Panc1 (cell line): ENCODE measurements around the gene COQ8B. TPM values are rescaled to one million over a fixed set of nuclear protein-coding genes. Genes with fewer than 3 reads are reported as not detected.
"Not testable (repeated sequence)": the region's sequence is repeated elsewhere in the genome, so short reads cannot be mapped to it uniquely, and the experiment has no call there.

Experiments used
- ATAC-seq: fragments of 200-7000 bp; cut with Tn5 transposase; 2 replicates; pipeline ENCODE4 v1.9.1; 2020; ENCODE audit warnings: mild to moderate bottlenecking, moderate library complexity
- BruUV-seq: library from RNA; stranded (reverse); fragments of 400-500 nt; replicated peaks from 2 replicates; lab custom pipeline; 2021; lab: Mats Ljungman, UMichigan
- CTCF ChIA-PET: fragments of 300-600 bp; sonication (Branson Sonifier 250); formaldehyde crosslinking; loops from one replicate; lab custom pipeline; 2022; ENCODE audit warnings: antibody characterized with exemption; lab: Charles Lee
- POLR2A ChIA-PET: fragments of 300-600 bp; sonication (Branson Sonifier 250); formaldehyde crosslinking; loops from one replicate; lab custom pipeline; 2022; ENCODE audit warnings: antibody characterized with exemption; lab: Charles Lee
- DNase-seq: peaks from one replicate; pipeline ENCODE4 v3.0.0-alpha.2; 2010; ENCODE audit warnings: low read depth, low spot score
- H3K27ac ChIP-seq: 2 replicates; pipeline ENCODE4 v1.5.1; 2011; ENCODE audit warnings: mild to moderate bottlenecking, low read length, inconsistent platforms
- H3K27me3 ChIP-seq: fragments of 200-500 bp; sonication (Bioruptor generic); 2 replicates; pipeline ENCODE4 v1.6.0; 2014; ENCODE audit warnings: low read length, inconsistent platforms; ENCODE audit not compliant: control insufficient read depth, insufficient read depth
- H3K36me3 ChIP-seq: fragments of 200-500 bp; sonication (Bioruptor generic); 2 replicates; pipeline ENCODE4 v1.5.1; 2014; ENCODE audit warnings: inconsistent platforms, mild to moderate bottlenecking, low read length, moderate library complexity; ENCODE audit not compliant: control insufficient read depth, insufficient read depth
- H3K4me1 ChIP-seq: 2 replicates; pipeline ENCODE4 v1.5.1; 2011; ENCODE audit warnings: inconsistent platforms, mild to moderate bottlenecking, low read length, moderate library complexity; ENCODE audit not compliant: control insufficient read depth, insufficient read depth
- H3K4me3 ChIP-seq, 2 experiments: 2 replicates each; pipeline ENCODE4 v1.5.1; 2011 to 2012; ENCODE audit warnings: low read depth in 2 of 2, low read length in 2 of 2, mild to moderate bottlenecking in 2 of 2, inconsistent platforms in 1 of 2, moderate library complexity in 1 of 2
- H3K9me3 ChIP-seq: fragments of 200-500 bp; sonication (Bioruptor generic); 2 replicates; pipeline ENCODE4 v1.5.1; 2014; ENCODE audit warnings: low read depth, mild to moderate bottlenecking, inconsistent platforms, low read length, moderate library complexity; ENCODE audit not compliant: control insufficient read depth, insufficient read depth
- POLR2AphosphoS5 ChIP-seq: IDR thresholded peaks from 2 replicates; pipeline ENCODE4 v1.6.1; 2012; ENCODE audit warnings: mild to moderate bottlenecking, low read depth, low read length, moderate library complexity
- SIN3A ChIP-seq: IDR thresholded peaks from 2 replicates; pipeline ENCODE4 v1.6.1; 2012; ENCODE audit warnings: low read depth, mild to moderate bottlenecking, low read length, moderate library complexity, borderline replicate concordance; ENCODE audit not compliant: insufficient read depth
- TCF7L2 ChIP-seq: IDR thresholded peaks from 2 replicates; pipeline ENCODE4 v1.6.1; 2011; ENCODE audit warnings: mild to moderate bottlenecking, low read depth, low read length, inconsistent platforms
- in situ Hi-C: cut with HindIII; loops from 2 replicates; pipeline ENCODE4 v1.10.0; 2016; ENCODE audit warnings: low sequenced_read_pairs, low pct_unique_long_range_greater_than_20kb
- intact Hi-C: fragments of 100-400 bp; cut with micrococcal nuclease; formaldehyde crosslinking; loops from one replicate; pipeline ENCODE4 v1.10.0; 2022; ENCODE audit not compliant: unreplicated experiment
- total RNA-seq: library from RNA; stranded (reverse); gene quantifications from one replicate; pipeline ENCODE4 v1.2.1, GENCODE V29; 2021; ENCODE audit not compliant: unreplicated experiment
- TF ChIP-seq, protein P1 (sequence below), 2 experiments: IDR thresholded peaks; 2 replicates each; pipeline ENCODE4 v1.6.1; 2011 to 2012; ENCODE audit warnings: low read depth in 2 of 2, control low read depth in 1 of 2, low read length in 1 of 2, mild to moderate bottlenecking in 1 of 2, moderate library complexity in 1 of 2; ENCODE audit not compliant: insufficient read depth in 1 of 2
- TF ChIP-seq, protein P2 (sequence below): fragments of 450-650 bp; IDR thresholded peaks from 2 replicates; pipeline ENCODE4 v1.5.1; 2017; ENCODE audit warnings: mild to moderate bottlenecking

COQ8B gene
- total RNA-seq, 1 experiment from 2014 or later: 15.6 TPM

DNA sequence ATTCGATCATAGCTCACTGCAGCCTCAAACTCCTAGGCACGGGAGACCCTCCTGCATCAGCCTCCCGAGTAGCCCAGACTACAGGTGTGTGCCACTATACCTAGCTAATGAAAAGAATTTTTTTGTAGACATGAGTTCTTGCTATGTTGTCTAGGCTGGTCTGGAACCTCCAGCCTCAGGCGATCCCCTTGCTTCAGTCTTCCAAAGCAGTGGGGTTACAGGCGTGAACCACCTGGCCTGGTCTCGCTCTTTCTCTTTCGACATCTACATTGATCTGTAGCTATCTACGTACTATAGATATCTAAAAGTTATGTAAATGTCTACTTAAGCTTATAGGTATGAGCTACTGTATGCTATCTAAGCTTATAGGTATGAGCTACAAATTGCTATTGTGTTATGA, 58.7 kb downstream of the COQ8B start:
- intact Hi-C loops (no loop called here), in situ Hi-C loops (no loop called here)
- ChIA-PET CTCF (no interaction called here), POLR2A (interaction anchor here (0.8 kb wide), 1 partner anchor 23 kb away, joined by 8 read pairs; no protein-coding TSS in a partner anchor)
- Histone ChIP-seq H3K4me3 (no peak overlapping the region), H3K4me1 (no peaks in the 10 kb centered on the region), H3K9me3 (no peaks in the 10 kb centered on the region), H3K27ac (no peak overlapping the region), H3K36me3 (no peaks in the 10 kb centered on the region), H3K27me3 (no peaks in the 10 kb centered on the region)
- ATAC-seq: no peak
- no peak for DNase-seq
- TF ChIP-seq, protein P1, sequence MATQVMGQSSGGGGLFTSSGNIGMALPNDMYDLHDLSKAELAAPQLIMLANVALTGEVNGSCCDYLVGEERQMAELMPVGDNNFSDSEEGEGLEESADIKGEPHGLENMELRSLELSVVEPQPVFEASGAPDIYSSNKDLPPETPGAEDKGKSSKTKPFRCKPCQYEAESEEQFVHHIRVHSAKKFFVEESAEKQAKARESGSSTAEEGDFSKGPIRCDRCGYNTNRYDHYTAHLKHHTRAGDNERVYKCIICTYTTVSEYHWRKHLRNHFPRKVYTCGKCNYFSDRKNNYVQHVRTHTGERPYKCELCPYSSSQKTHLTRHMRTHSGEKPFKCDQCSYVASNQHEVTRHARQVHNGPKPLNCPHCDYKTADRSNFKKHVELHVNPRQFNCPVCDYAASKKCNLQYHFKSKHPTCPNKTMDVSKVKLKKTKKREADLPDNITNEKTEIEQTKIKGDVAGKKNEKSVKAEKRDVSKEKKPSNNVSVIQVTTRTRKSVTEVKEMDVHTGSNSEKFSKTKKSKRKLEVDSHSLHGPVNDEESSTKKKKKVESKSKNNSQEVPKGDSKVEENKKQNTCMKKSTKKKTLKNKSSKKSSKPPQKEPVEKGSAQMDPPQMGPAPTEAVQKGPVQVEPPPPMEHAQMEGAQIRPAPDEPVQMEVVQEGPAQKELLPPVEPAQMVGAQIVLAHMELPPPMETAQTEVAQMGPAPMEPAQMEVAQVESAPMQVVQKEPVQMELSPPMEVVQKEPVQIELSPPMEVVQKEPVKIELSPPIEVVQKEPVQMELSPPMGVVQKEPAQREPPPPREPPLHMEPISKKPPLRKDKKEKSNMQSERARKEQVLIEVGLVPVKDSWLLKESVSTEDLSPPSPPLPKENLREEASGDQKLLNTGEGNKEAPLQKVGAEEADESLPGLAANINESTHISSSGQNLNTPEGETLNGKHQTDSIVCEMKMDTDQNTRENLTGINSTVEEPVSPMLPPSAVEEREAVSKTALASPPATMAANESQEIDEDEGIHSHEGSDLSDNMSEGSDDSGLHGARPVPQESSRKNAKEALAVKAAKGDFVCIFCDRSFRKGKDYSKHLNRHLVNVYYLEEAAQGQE (IDR thresholded peaks at IDR 0.05; ENCODE audit: insufficient read depth in 1 of 2, low read depth in 2 of 2, low read length in 1 of 2): no peak
- BruUV-seq: no TSS peak

DNA sequence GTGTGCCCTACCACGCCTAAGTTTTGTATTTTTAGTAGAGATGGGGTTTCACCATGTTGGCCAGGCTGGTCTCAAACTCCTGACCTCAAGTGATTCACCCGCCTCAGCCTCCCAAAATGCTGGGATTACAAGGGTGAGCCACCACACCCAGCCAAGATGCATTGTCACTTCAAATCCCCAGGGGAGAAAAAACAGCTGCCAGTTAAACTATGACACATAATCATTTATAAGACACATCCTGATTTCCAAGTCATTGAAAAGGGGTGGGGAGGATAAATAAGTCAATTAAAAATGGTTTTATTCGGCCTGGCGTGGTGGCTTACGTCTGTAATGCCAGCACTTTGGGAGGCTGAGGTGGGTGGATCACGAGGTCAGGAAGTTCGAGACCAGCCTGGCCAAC, 61.0 kb downstream of the COQ8B start:
- ATAC-seq, H3K4me3 ChIP-seq, DNase-seq, H3K36me3 ChIP-seq, BruUV-seq, H3K27ac ChIP-seq, intact Hi-C loops, H3K27me3 ChIP-seq, POLR2A ChIA-PET, H3K9me3 ChIP-seq, H3K4me1 ChIP-seq, in situ Hi-C loops: not testable (repeated sequence)
- CTCF ChIA-PET: interaction anchor here (0.8 kb wide), 1 partner anchor 21 kb away, joined by 6 read pairs; no protein-coding TSS in a partner anchor

DNA sequence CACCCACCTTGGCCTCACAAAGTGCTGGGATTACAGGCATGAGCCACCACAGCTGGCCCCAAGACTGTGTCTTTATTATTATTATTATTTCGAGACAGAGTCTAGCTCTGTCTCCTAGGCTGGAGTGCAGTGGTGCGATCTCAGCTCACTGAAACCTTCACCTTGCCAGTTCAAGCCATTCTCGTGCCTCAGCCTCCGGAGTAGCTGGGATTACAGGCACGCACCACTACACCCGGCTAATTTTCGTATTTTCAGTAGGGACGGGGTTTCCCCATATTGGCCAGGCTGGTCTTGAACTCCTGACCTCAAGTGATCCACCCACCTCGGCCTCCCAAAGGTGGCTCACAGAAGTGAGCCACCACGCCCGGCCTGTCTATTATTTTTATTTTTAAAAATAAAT, 64.4 kb downstream of the COQ8B start:
- H3K9me3 ChIP-seq, intact Hi-C loops, H3K4me1 ChIP-seq, H3K36me3 ChIP-seq, DNase-seq, H3K27me3 ChIP-seq, BruUV-seq, POLR2A ChIA-PET, H3K4me3 ChIP-seq, H3K27ac ChIP-seq, ATAC-seq, CTCF ChIA-PET, in situ Hi-C loops: not testable (repeated sequence)

DNA sequence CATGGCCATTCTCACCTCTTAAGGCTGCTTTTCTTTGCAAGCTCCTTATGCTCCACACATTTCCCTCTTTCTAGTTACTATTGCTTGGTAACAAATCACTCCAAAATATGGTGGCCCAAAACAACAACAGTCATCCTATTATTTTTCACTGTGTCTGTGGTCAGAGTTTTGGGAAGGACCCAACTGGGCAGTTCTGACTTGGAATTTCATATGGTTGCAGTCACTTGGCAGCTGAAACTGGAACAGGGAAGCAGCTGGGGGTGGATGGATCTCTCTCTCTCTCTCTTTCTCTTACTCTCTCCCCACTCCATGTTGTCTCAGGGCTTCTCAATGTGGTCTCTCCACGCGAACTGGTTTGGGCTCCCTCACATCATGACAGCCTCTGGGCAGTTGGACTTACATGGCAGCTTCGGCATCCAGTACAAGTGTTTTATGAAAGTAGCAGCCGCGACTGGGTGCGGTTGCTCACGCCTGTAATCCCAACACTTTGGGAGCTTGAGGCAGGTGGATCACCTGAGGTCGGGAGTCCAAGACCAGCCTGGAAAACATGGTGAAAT, 65.9 kb downstream of the COQ8B start:
- ATAC-seq: no peak
- POLR2A ChIA-PET: no interaction called here
- BruUV-seq: no TSS peak

More for the DNA sequence above, 65.9 kb downstream of the COQ8B start:
- H3K27me3 ChIP-seq: no peaks in the 10 kb centered on the region
- in situ Hi-C loops: no loop called here
- H3K4me3 ChIP-seq: no peak overlapping the region
- no peaks in the 10 kb centered on the region for H3K36me3 ChIP-seq
- DNase-seq: no peak
- TF ChIP-seq SIN3A (no peak), TCF7L2 (no peak), POLR2AphosphoS5 (no peak)
- TF ChIP-seq, protein P2, sequence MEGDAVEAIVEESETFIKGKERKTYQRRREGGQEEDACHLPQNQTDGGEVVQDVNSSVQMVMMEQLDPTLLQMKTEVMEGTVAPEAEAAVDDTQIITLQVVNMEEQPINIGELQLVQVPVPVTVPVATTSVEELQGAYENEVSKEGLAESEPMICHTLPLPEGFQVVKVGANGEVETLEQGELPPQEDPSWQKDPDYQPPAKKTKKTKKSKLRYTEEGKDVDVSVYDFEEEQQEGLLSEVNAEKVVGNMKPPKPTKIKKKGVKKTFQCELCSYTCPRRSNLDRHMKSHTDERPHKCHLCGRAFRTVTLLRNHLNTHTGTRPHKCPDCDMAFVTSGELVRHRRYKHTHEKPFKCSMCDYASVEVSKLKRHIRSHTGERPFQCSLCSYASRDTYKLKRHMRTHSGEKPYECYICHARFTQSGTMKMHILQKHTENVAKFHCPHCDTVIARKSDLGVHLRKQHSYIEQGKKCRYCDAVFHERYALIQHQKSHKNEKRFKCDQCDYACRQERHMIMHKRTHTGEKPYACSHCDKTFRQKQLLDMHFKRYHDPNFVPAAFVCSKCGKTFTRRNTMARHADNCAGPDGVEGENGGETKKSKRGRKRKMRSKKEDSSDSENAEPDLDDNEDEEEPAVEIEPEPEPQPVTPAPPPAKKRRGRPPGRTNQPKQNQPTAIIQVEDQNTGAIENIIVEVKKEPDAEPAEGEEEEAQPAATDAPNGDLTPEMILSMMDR: no peak
- TF ChIP-seq, protein P1 (IDR thresholded peaks at IDR 0.05; ENCODE audit: insufficient read depth in 1 of 2, low read depth in 2 of 2, low read length in 1 of 2): no peak
- H3K9me3 ChIP-seq: no peaks in the 10 kb centered on the region
- H3K27ac ChIP-seq: no peak overlapping the region
- intact Hi-C loops: no loop called here
- H3K4me1 ChIP-seq: peaks cover 2% of the 10 kb centered on the region; the same call in 1 of the 2 replicates
- CTCF ChIA-PET: no interaction called here
